SK-N-SH (cell line): ENCODE measurements around the gene LRRC27. TPM values are rescaled to one million over a fixed set of nuclear protein-coding genes. Genes with fewer than 3 reads are reported as not detected.
A peak's percentile ranks its signal among the peaks of the same experiment; 100 is the strongest.

Experiments used
- CTCF ChIA-PET: fragments of 300-600, 350-600 bp; formaldehyde crosslinking; extraction: SDS; loops from one replicate; lab custom pipeline; 2021; lab: Yijun Ruan, JAX
- POLR2A ChIA-PET: fragments of 350-600 bp; sonication (Branson Sonifier 250); formaldehyde crosslinking; extraction: SDS; loops from one replicate; lab custom pipeline; 2020; ENCODE audit warnings: antibody characterized with exemption, inconsistent platforms; lab: Yijun Ruan, JAX
- DNase-seq: peaks from one replicate; pipeline ENCODE4 v3.0.0; 2012
- H2AFZ ChIP-seq: fragments of 200-600 bp; sonication (generic); 2 replicates; pipeline ENCODE4 v1.8.1; 2016; ENCODE audit warnings: antibody characterized with exemption, mild to moderate bottlenecking, low read depth
- H3F3A ChIP-seq: fragments of 200-600 bp; sonication (generic); replicated peaks from 2 replicates; pipeline ENCODE3; 2016; ENCODE audit warnings: antibody characterized with exemption, mild to moderate bottlenecking; ENCODE audit not compliant: insufficient read depth
- H3K27ac ChIP-seq, 2 experiments: fragments of 200-500 bp in 1 of 2; fragments of 200-600 bp in 1 of 2; sonication (Bioruptor generic) in 1 of 2; sonication (generic), shearing (Covaris generic) in 1 of 2; 2 replicates each; pipeline versions ENCODE4 v1.5.1 to v1.6.1; 2014 to 2016; ENCODE audit warnings: low read depth in 2 of 2, inconsistent platforms in 1 of 2, low read length in 1 of 2, mild to moderate bottlenecking in 1 of 2, mixed read lengths in 1 of 2
- H3K27me3 ChIP-seq: fragments of 200-600 bp; sonication (generic), shearing (Covaris generic); 2 replicates; pipeline ENCODE4 v1.6.1; 2016; ENCODE audit warnings: mixed run types; ENCODE audit not compliant: insufficient read depth
- H3K36me3 ChIP-seq, 2 experiments: fragments of 200-500 bp in 1 of 2; fragments of 200-600 bp in 1 of 2; sonication (Bioruptor generic) in 1 of 2; sonication (generic) in 1 of 2; replicated peaks in 1 of 2; 2 replicates each; pipeline versions ENCODE3 to v1.5.1; 2014 to 2016; ENCODE audit warnings: low read length in 1 of 2, mild to moderate bottlenecking in 1 of 2; ENCODE audit not compliant: insufficient read depth in 2 of 2, control insufficient read depth in 1 of 2
- H3K4me1 ChIP-seq, 2 experiments: fragments of 200-500 bp in 1 of 2; fragments of 200-600 bp in 1 of 2; sonication (Bioruptor generic) in 1 of 2; sonication (generic), shearing (Covaris generic) in 1 of 2; 2 replicates each; pipeline versions ENCODE4 v1.5.1 to v1.6.1; 2014 to 2016; ENCODE audit warnings: low read depth in 1 of 2, low read length in 1 of 2, mixed run types in 1 of 2; ENCODE audit not compliant: insufficient read depth in 2 of 2, control insufficient read depth in 1 of 2
- H3K4me2 ChIP-seq: fragments of 200-600 bp; sonication (generic), shearing (Covaris generic); 2 replicates; pipeline ENCODE4 v1.6.1; 2017; ENCODE audit warnings: mixed run types
- H3K4me3 ChIP-seq, 2 experiments: fragments of 200-500 bp in 1 of 2; fragments of 200-600 bp in 1 of 2; sonication (Bioruptor generic) in 1 of 2; sonication (generic), shearing (Covaris generic) in 1 of 2; 2 replicates each; pipeline versions ENCODE4 v1.5.1 to v1.8.1; 2014 to 2016; ENCODE audit warnings: low read depth in 2 of 2, inconsistent platforms in 1 of 2, low read length in 1 of 2, mild to moderate bottlenecking in 1 of 2, mixed read lengths in 1 of 2, moderate library complexity in 1 of 2
- H3K79me2 ChIP-seq: fragments of 200-600 bp; sonication (generic); 2 replicates; pipeline ENCODE4 v1.8.1; 2017; ENCODE audit warnings: mild to moderate bottlenecking; ENCODE audit not compliant: insufficient read depth
- H3K9ac ChIP-seq: fragments of 200-600 bp; sonication (generic); 2 replicates; pipeline ENCODE4 v1.6.1; 2017; ENCODE audit warnings: mixed run types
- H3K9me2 ChIP-seq: fragments of 200-600 bp; sonication (generic); 2 replicates; pipeline ENCODE4 v1.6.1; 2017; ENCODE audit warnings: mixed run types
- H3K9me3 ChIP-seq: fragments of 200-600 bp; sonication (generic); 2 replicates; pipeline ENCODE4 v1.6.1; 2017; ENCODE audit warnings: mixed run types, mild to moderate bottlenecking, moderate library complexity
- H4K20me1 ChIP-seq: fragments of 200-600 bp; sonication (generic); 2 replicates; pipeline ENCODE4 v1.6.1; 2017; ENCODE audit warnings: mild to moderate bottlenecking, mixed run types; ENCODE audit not compliant: insufficient read depth
- EP300 ChIP-seq, 2 experiments: IDR thresholded peaks; 2 replicates each; pipeline versions ENCODE4 v1.4.0 to v1.6.1; 2012; ENCODE audit warnings: borderline replicate concordance in 1 of 2, low read depth in 1 of 2, low read length in 1 of 2
- EZH2phosphoT487 ChIP-seq: fragments of 200-600 bp; sonication (generic); IDR thresholded peaks from 2 replicates; pipeline ENCODE4 v1.6.1; 2017; ENCODE audit warnings: low read depth, mixed run types, mild to moderate bottlenecking, antibody characterized with exemption, moderate library complexity, borderline replicate concordance
- FOSL2 ChIP-seq: IDR thresholded peaks from 2 replicates; pipeline ENCODE4 v1.4.0; 2012; ENCODE audit warnings: low read depth, mild to moderate bottlenecking, moderate library complexity, borderline replicate concordance
- FOXM1 ChIP-seq: IDR thresholded peaks from 2 replicates; pipeline ENCODE4 v1.4.0; 2012; ENCODE audit warnings: low read depth, mild to moderate bottlenecking
- GABPA ChIP-seq: IDR thresholded peaks from 2 replicates; pipeline ENCODE4 v1.4.0; 2012; ENCODE audit warnings: low read depth, mild to moderate bottlenecking
- JUND ChIP-seq: IDR thresholded peaks from 2 replicates; pipeline ENCODE4 v1.4.0; 2012
- MEF2A ChIP-seq: IDR thresholded peaks from 2 replicates; pipeline ENCODE4 v1.4.0; 2012; ENCODE audit warnings: low read depth, borderline replicate concordance
- MXI1 ChIP-seq: IDR thresholded peaks from 2 replicates; pipeline ENCODE4 v1.6.1; 2012; ENCODE audit warnings: mild to moderate bottlenecking, low read depth, low read length, improper control_type of control experiment
- NRF1 ChIP-seq: IDR thresholded peaks from 2 replicates; pipeline ENCODE4 v1.6.1; 2012; ENCODE audit warnings: low read depth, mild to moderate bottlenecking, low read length
- POLR2AphosphoS5 ChIP-seq: IDR thresholded peaks from 2 replicates; pipeline ENCODE4 v1.6.1; 2012; ENCODE audit warnings: low read depth, low read length
- RAD21 ChIP-seq: IDR thresholded peaks from 2 replicates; pipeline ENCODE4 v1.6.1; 2012; ENCODE audit warnings: mild to moderate bottlenecking, low read length
- RFX5 ChIP-seq: IDR thresholded peaks from 2 replicates; pipeline ENCODE4 v1.6.1; 2012; ENCODE audit warnings: mild to moderate bottlenecking, improper control_type of control experiment, low read length
- RXRA ChIP-seq: IDR thresholded peaks from 2 replicates; pipeline ENCODE4 v1.4.0; 2012; ENCODE audit warnings: low read depth, mild to moderate bottlenecking, borderline replicate concordance
- TAF1 ChIP-seq: IDR thresholded peaks from 2 replicates; pipeline ENCODE4 v1.6.1; 2012; ENCODE audit warnings: low read depth, mild to moderate bottlenecking, low read length, moderate library complexity, borderline replicate concordance
- TCF12 ChIP-seq: IDR thresholded peaks from 2 replicates; pipeline ENCODE4 v1.4.0; 2012
- USF1 ChIP-seq: IDR thresholded peaks from 2 replicates; pipeline ENCODE4 v1.4.0; 2012; ENCODE audit warnings: low read depth, borderline replicate concordance
- YY1 ChIP-seq: IDR thresholded peaks from 2 replicates; pipeline ENCODE4 v1.4.0; 2012; ENCODE audit warnings: low read depth, mild to moderate bottlenecking
- WGBS: methylation state at CpG from one replicate; pipeline ENCODE4 v1.1.6; 2017; ENCODE audit warnings: low lambda C conversion rate; 5-methylcytosine and 5-hydroxymethylcytosine counted together
- polyA plus RNA-seq, 3 experiments: library from polyadenylated mRNA; depleted of rRNA; stranded (reverse); fragments of >200 nt; gene quantifications; 2 replicates each; pipeline ENCODE4 v1.2.3, GENCODE V29; 2012

Gene LRRC27
- polyA plus RNA-seq, 1 of the 3 experiments (the other 2 are of a cell fraction) = 10.0 TPM

- peaks cover 4% of the 10 kb centered on the region for H3F3A ChIP-seq
- peaks cover 51% of the 10 kb centered on the region for H3K79me2 ChIP-seq
- WGBS = 13% methylated on average over 15 of the region's 16 CpGs
- no peaks in the 10 kb centered on the region for H3K9me2 ChIP-seq
- peaks cover 19 to 24% of the 10 kb centered on the region in 2 experiments for H3K36me3 ChIP-seq
- peak overlapping the region; percentile 82 for H2AFZ ChIP-seq
- CTCF ChIA-PET = no interaction called here
- H4K20me1 ChIP-seq = no peaks in the 10 kb centered on the region
- H3K4me2 ChIP-seq = peak overlapping the region; percentile 99
- DNase-seq = no peak
- no peaks in the 10 kb centered on the region for H3K27me3 ChIP-seq
- peak overlapping the region; percentile 48 to 74 for H3K27ac ChIP-seq
- no peak for TF ChIP-seq NRF1
- H3K4me3 ChIP-seq = peak overlapping the region; percentile 75 to 90
- no peaks in the 10 kb centered on the region for H3K9me3 ChIP-seq
- POLR2A ChIA-PET = no interaction called here
- peaks cover 0 to 29% of the 10 kb centered on the region in 2 experiments; a peak in 3 of 4 replicates for H3K4me1 ChIP-seq
- peak overlapping the region; percentile 77 for H3K9ac ChIP-seq
Measured at GRCh38 chr10:132332433-132332754, 401 bp downstream of the LRRC27 start.

- POLR2A ChIA-PET = no interaction called here
- Histone ChIP-seq H3K4me2 (peak overlapping the region; percentile 99; the same call in 1 of the 2 replicates), H3K9me3 (no peaks in the 10 kb centered on the region), H3K36me3 (peaks cover 21 to 22% of the 10 kb centered on the region in 2 experiments), H3K9me2 (no peaks in the 10 kb centered on the region), H3K79me2 (peaks cover 41% of the 10 kb centered on the region), H3K27ac (no peak overlapping the region), H3F3A (no peaks in the 10 kb centered on the region), H4K20me1 (no peaks in the 10 kb centered on the region), H3K27me3 (no peaks in the 10 kb centered on the region), H3K4me3 (0 out of 4 replicates have a peak overlapping the region, but pooled peaks of 1 of the 2 experiments have one; percentile 75), H2AFZ (no peak overlapping the region), H3K4me1 (peaks cover 0 to 27% of the 10 kb centered on the region in 2 experiments; a peak in 3 of 4 replicates), H3K9ac (no peak overlapping the region)
- 82% methylated on average over 7 of the region's 7 CpGs for WGBS
- no peak for DNase-seq
- CTCF ChIA-PET = interaction anchor here (1.0 kb wide), 1 partner anchor 20 kb away, joined by 3 read pairs; no protein-coding TSS in a partner anchor
- TF ChIP-seq MXI1 (no peak), EP300 (IDR thresholded peaks at IDR 0.05; ENCODE audit: borderline replicate concordance in 1 of 2, low read depth in 1 of 2, low read length in 1 of 2) (no peak), RAD21 (no peak), RXRA (no peak), TCF12 (no peak), GABPA (no peak), FOXM1 (no peak), JUND (no peak), POLR2AphosphoS5 (no peak), TAF1 (no peak), YY1 (no peak), FOSL2 (no peak), RFX5 (no peak), USF1 (no peak), NRF1 (no peak), MEF2A (no peak), EZH2phosphoT487 (no peak)
Measured at GRCh38 chr10:132333386-132333785, 1.4 kb downstream of the LRRC27 start.
